H9 (cell line): Measurements from ENCODE around the gene MTURN. TPM values are rescaled to one million over a fixed set of nuclear protein-coding genes. Genes with fewer than 3 reads are reported as not detected.

Source experiments
- DNase-seq: peaks from one replicate; pipeline ENCODE4 v3.0.0-alpha.2; 2017
- H2AFZ ChIP-seq: one replicate; pipeline ENCODE4 v1.6.1; 2013; ENCODE audit warnings: mild to moderate bottlenecking, low read length, control low read depth, moderate library complexity
- H2AK5ac ChIP-seq: 2 replicates; pipeline ENCODE4 v1.6.1; 2013; ENCODE audit warnings: low read length, control low read depth, mixed read lengths; ENCODE audit not compliant: insufficient read length
- H2BK120ac ChIP-seq: one replicate; pipeline ENCODE4 v1.6.1; 2013; ENCODE audit warnings: low read depth, mild to moderate bottlenecking, low read length, control low read depth, inconsistent platforms; ENCODE audit not compliant: poor library complexity, severe bottlenecking
- H2BK12ac ChIP-seq: 2 replicates; pipeline ENCODE4 v1.6.1; 2013; ENCODE audit warnings: low read length, control low read depth, mixed read lengths, low read depth; ENCODE audit not compliant: insufficient read length
- H2BK15ac ChIP-seq: 2 replicates; pipeline ENCODE4 v1.6.1; 2013; ENCODE audit warnings: low read depth, low read length, control low read depth
- H2BK20ac ChIP-seq: one replicate; pipeline ENCODE4 v1.6.1; 2013; ENCODE audit warnings: low read depth, mild to moderate bottlenecking, low read length, control low read depth, inconsistent platforms; ENCODE audit not compliant: poor library complexity, severe bottlenecking
- H2BK5ac ChIP-seq: 2 replicates; pipeline ENCODE4 v1.6.1; 2013; ENCODE audit warnings: low read length, control low read depth, mixed read lengths; ENCODE audit not compliant: insufficient read length
- H3K14ac ChIP-seq: 2 replicates; pipeline ENCODE4 v1.6.1; 2013; ENCODE audit warnings: low read length, control low read depth; ENCODE audit not compliant: insufficient read depth
- H3K18ac ChIP-seq: 2 replicates; pipeline ENCODE4 v1.6.1; 2013; ENCODE audit warnings: low read depth, mild to moderate bottlenecking, mixed read lengths, low read length, control low read depth; ENCODE audit not compliant: insufficient read length
- H3K23ac ChIP-seq: 2 replicates; pipeline ENCODE4 v1.6.1; 2013; ENCODE audit warnings: low read length, control low read depth, mixed read lengths, low read depth; ENCODE audit not compliant: insufficient read length
- H3K23me2 ChIP-seq: 2 replicates; pipeline ENCODE4 v1.6.1; 2013; ENCODE audit warnings: low read depth, mild to moderate bottlenecking, mixed read lengths, low read length, control low read depth; ENCODE audit not compliant: insufficient read length, poor library complexity, severe bottlenecking
- H3K27ac ChIP-seq: 2 replicates; pipeline ENCODE4 v1.5.1; 2013; ENCODE audit warnings: low read length, control low read depth, mixed read lengths, low read depth; ENCODE audit not compliant: insufficient read length
- H3K27me3 ChIP-seq: 2 replicates; pipeline ENCODE4 v1.6.1; 2013; ENCODE audit warnings: low read length, control low read depth, inconsistent platforms; ENCODE audit not compliant: insufficient read depth
- H3K4ac ChIP-seq: 2 replicates; pipeline ENCODE4 v1.6.1; 2013; ENCODE audit warnings: low read depth, mild to moderate bottlenecking, control low read depth, inconsistent platforms, low read length, moderate library complexity
- H3K4me1 ChIP-seq: 2 replicates; pipeline ENCODE4 v1.6.1; 2013; ENCODE audit warnings: low read length, control low read depth, inconsistent platforms; ENCODE audit not compliant: insufficient read depth
- H3K4me2 ChIP-seq: 2 replicates; pipeline ENCODE4 v1.6.1; 2013; ENCODE audit warnings: low read length, control low read depth, mixed read lengths; ENCODE audit not compliant: insufficient read length, insufficient read depth
- H3K56ac ChIP-seq: 2 replicates; pipeline ENCODE4 v1.6.1; 2013; ENCODE audit warnings: low read depth, mild to moderate bottlenecking, mixed read lengths, low read length, control low read depth; ENCODE audit not compliant: insufficient read length
- H3K79me1 ChIP-seq: 2 replicates; pipeline ENCODE4 v1.6.1; 2013; ENCODE audit warnings: low read depth, mild to moderate bottlenecking, moderate library complexity, low read length, control low read depth, inconsistent platforms; ENCODE audit not compliant: insufficient read depth, poor library complexity, severe bottlenecking
- H3K79me2 ChIP-seq: 2 replicates; pipeline ENCODE4 v1.6.1; 2013; ENCODE audit warnings: low read length, control low read depth, inconsistent platforms; ENCODE audit not compliant: insufficient read depth
- H3K9ac ChIP-seq: 2 replicates; pipeline ENCODE4 v1.6.1; 2013; ENCODE audit warnings: low read length, control low read depth, mixed read lengths; ENCODE audit not compliant: insufficient read length; ENCODE audit errors: extremely low read depth
- H3K9me3 ChIP-seq: one replicate; pipeline ENCODE4 v1.6.1; 2013; ENCODE audit warnings: low read depth, low read length, inconsistent platforms; ENCODE audit not compliant: control insufficient read depth
- H3T11ph ChIP-seq: one replicate; pipeline ENCODE4 v1.6.1; 2013; ENCODE audit warnings: mild to moderate bottlenecking, low read length, control low read depth, inconsistent platforms
- H4K20me1 ChIP-seq: one replicate; pipeline ENCODE4 v1.6.1; 2013; ENCODE audit not compliant: control insufficient read depth, insufficient read length, insufficient read depth
- H4K5ac ChIP-seq: 2 replicates; pipeline ENCODE4 v1.6.1; 2013; ENCODE audit warnings: low read depth, mild to moderate bottlenecking, mixed read lengths, low read length, control low read depth; ENCODE audit not compliant: insufficient read length
- H4K8ac ChIP-seq: replicated peaks from 2 replicates; pipeline ENCODE4 v1.6.1; 2013; ENCODE audit warnings: low read length, control low read depth, mixed read lengths, low read depth; ENCODE audit not compliant: insufficient read length
- H4K91ac ChIP-seq: 2 replicates; pipeline ENCODE4 v1.6.1; 2013; ENCODE audit warnings: low read depth, mild to moderate bottlenecking, moderate library complexity, mixed read lengths, low read length, control low read depth; ENCODE audit not compliant: insufficient read length
- H3K27ac Mint-ChIP-seq, 3 experiments: 2 replicates in 2 of 3; 3 replicates in 1 of 3; pipeline ENCODE4 v1.8.0; 2020 to 2021; ENCODE audit warnings: mixed read lengths in 3 of 3, mild to moderate bottlenecking in 1 of 3, moderate library complexity in 1 of 3
- H3K27me3 Mint-ChIP-seq: 2 replicates; pipeline ENCODE4 v1.8.0; 2021; ENCODE audit warnings: low read depth, mild to moderate bottlenecking, moderate library complexity, mixed read lengths
- H3K36me3 Mint-ChIP-seq, 3 experiments: 2 replicates in 2 of 3; 3 replicates in 1 of 3; pipeline ENCODE4 v1.8.0; 2020 to 2021; ENCODE audit warnings: low read depth in 3 of 3, mixed read lengths in 3 of 3; ENCODE audit not compliant: insufficient read depth in 1 of 3
- H3K4me1 Mint-ChIP-seq, 2 experiments: 2 replicates each; pipeline ENCODE4 v1.8.0; 2020; ENCODE audit warnings: mixed read lengths in 2 of 2
- H3K4me3 Mint-ChIP-seq, 2 experiments: 2 replicates in 1 of 2; 3 replicates in 1 of 2; pipeline ENCODE4 v1.8.0; 2020 to 2021; ENCODE audit warnings: mild to moderate bottlenecking in 2 of 2, mixed read lengths in 2 of 2, moderate library complexity in 1 of 2
- H3K9me3 Mint-ChIP-seq, 2 experiments: 2 replicates in 1 of 2; 3 replicates in 1 of 2; pipeline ENCODE4 v1.8.0; 2020; ENCODE audit warnings: mild to moderate bottlenecking in 2 of 2, mixed read lengths in 2 of 2, moderate library complexity in 1 of 2
- WGBS: extraction: QIAGEN DNeasy Blood & Tissue Kit; methylation state at CpG from one replicate; pipeline ENCODE4 v1.1.7; 2013; ENCODE audit warnings: missing lambda C conversion rate, low lambda C conversion rate, mixed read lengths; ENCODE audit not compliant: insufficient read length; ENCODE audit errors: extremely low coverage; 5-methylcytosine and 5-hydroxymethylcytosine counted together
- total RNA-seq: library from RNA; stranded (reverse); gene quantifications from 2 replicates; pipeline ENCODE4 v1.2.1, GENCODE V29; 2021
- TF ChIP-seq, protein P1 (sequence below): fragments of 200-600 bp; sonication (generic); conservative IDR thresholded peaks from 3 replicates; pipeline ENCODE4 v1.8.0; 2021; ENCODE audit warnings: antibody characterized with exemption, mild to moderate bottlenecking

The MTURN gene
- total RNA-seq, 1 experiment from 2014 or later = 3.4 TPM

- Histone ChIP-seq H2AK5ac (no peak overlapping the region), H2BK15ac (no peak overlapping the region), H3K27me3 (no peaks in the 10 kb centered on the region), H4K91ac (no peak overlapping the region), H3K4me2 (no peak overlapping the region), H3K14ac (no peak overlapping the region), H4K20me1 (no peaks in the 10 kb centered on the region), H3K79me2 (no peaks in the 10 kb centered on the region), H3K4ac (no peak overlapping the region), H3K79me1 (no peaks in the 10 kb centered on the region), H2BK12ac (no peak overlapping the region), H3K9me3 (peaks cover 26% of the 10 kb centered on the region), H3T11ph (no peak overlapping the region), H3K23ac (no peak overlapping the region), H3K9ac (no peak overlapping the region), H4K5ac (no peak overlapping the region), H3K56ac (no peak overlapping the region), H2BK120ac (no peak overlapping the region), H3K18ac (no peak overlapping the region), H3K4me1 (no peaks in the 10 kb centered on the region), H3K23me2 (no peaks in the 10 kb centered on the region), H3K27ac (no peak overlapping the region), H2BK20ac (no peak overlapping the region), H4K8ac (no peak overlapping the region), H2BK5ac (no peak overlapping the region), H2AFZ (no peak overlapping the region)
- Mint-ChIP-seq H3K27ac (no peak overlapping the region), H3K4me3 (no peak overlapping the region), H3K4me1 (no peaks in the 10 kb centered on the region), H3K9me3 (peaks cover 46 to 49% of the 10 kb centered on the region in 2 experiments), H3K36me3 (peaks cover 17 to 38% (median 33%) of the 10 kb centered on the region in 3 experiments), H3K27me3 (peaks cover 8% of the 10 kb centered on the region)
- WGBS = no CpG with 5 or more reads among the region's 1 CpG
- TF ChIP-seq, protein P1, sequence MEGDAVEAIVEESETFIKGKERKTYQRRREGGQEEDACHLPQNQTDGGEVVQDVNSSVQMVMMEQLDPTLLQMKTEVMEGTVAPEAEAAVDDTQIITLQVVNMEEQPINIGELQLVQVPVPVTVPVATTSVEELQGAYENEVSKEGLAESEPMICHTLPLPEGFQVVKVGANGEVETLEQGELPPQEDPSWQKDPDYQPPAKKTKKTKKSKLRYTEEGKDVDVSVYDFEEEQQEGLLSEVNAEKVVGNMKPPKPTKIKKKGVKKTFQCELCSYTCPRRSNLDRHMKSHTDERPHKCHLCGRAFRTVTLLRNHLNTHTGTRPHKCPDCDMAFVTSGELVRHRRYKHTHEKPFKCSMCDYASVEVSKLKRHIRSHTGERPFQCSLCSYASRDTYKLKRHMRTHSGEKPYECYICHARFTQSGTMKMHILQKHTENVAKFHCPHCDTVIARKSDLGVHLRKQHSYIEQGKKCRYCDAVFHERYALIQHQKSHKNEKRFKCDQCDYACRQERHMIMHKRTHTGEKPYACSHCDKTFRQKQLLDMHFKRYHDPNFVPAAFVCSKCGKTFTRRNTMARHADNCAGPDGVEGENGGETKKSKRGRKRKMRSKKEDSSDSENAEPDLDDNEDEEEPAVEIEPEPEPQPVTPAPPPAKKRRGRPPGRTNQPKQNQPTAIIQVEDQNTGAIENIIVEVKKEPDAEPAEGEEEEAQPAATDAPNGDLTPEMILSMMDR = no peak
- DNase-seq = no peak
Measured at GRCh38 chr7:30197438-30197837, 62.7 kb downstream of the MTURN start.
